WERI-Rb-1 (cell line): ENCODE measurements around the gene USP3.

Source experiments
- DNase-seq: peaks from one replicate; pipeline ENCODE4 v3.0.0-alpha.2; 2020
- H3K27ac ChIP-seq: fragments of 250-450 bp; sonication (Bioruptor Pico); 2 replicates; pipeline ENCODE4 v1.5.1; 2020; ENCODE audit warnings: mild to moderate bottlenecking, moderate library complexity
- H3K27me3 ChIP-seq: fragments of 250-450 bp; sonication (Bioruptor Pico); 2 replicates; pipeline ENCODE4 v1.5.1; 2021; ENCODE audit warnings: mild to moderate bottlenecking, low read depth, moderate library complexity; ENCODE audit not compliant: insufficient read depth, severe bottlenecking
- H3K36me3 ChIP-seq: fragments of 250-450 bp; sonication (Bioruptor Pico); 2 replicates; pipeline ENCODE4 v1.5.1; 2020; ENCODE audit warnings: mild to moderate bottlenecking, moderate library complexity
- H3K4me3 ChIP-seq: 2 replicates; pipeline ENCODE4 v1.5.1; 2011; ENCODE audit warnings: low read depth, mild to moderate bottlenecking, control low read depth, low read length
- H3K9me3 ChIP-seq: fragments of 250-450 bp; sonication (Bioruptor Pico); 2 replicates; pipeline ENCODE4 v1.5.1; 2021; ENCODE audit warnings: mild to moderate bottlenecking, moderate library complexity; ENCODE audit not compliant: severe bottlenecking
- TF ChIP-seq, protein P1 (sequence below): IDR thresholded peaks from 2 replicates; pipeline ENCODE4 v1.5.1; 2011; ENCODE audit warnings: low read depth, mild to moderate bottlenecking, control low read depth, inconsistent platforms, low read length

Gene USP3

DNA sequence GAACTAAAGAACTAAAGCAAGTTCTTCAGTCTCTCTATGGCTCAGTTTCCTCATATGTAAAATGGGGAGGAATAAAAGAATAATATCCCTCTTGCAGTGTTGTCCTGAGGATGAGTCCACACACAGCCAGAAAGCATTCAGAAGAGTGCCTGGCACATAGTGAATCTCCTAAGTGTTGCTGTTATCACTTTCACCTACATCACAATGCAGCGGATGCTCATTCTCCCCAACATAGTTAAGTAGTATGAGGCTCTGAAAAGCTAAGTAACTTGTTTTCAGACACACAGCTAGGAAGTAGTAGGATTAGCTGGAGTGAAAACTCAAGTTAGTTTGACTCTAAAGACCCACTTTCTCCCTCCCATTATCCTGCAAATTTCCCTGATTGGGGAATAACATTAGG lies 9.1 kb upstream of the USP3 start:
- no peaks in the 10 kb centered on the region for H3K9me3 ChIP-seq
- peak; percentile 25 for DNase-seq
- H3K4me3 ChIP-seq: no peak overlapping the region
- H3K36me3 ChIP-seq: no peaks in the 10 kb centered on the region
- TF ChIP-seq, protein P1, sequence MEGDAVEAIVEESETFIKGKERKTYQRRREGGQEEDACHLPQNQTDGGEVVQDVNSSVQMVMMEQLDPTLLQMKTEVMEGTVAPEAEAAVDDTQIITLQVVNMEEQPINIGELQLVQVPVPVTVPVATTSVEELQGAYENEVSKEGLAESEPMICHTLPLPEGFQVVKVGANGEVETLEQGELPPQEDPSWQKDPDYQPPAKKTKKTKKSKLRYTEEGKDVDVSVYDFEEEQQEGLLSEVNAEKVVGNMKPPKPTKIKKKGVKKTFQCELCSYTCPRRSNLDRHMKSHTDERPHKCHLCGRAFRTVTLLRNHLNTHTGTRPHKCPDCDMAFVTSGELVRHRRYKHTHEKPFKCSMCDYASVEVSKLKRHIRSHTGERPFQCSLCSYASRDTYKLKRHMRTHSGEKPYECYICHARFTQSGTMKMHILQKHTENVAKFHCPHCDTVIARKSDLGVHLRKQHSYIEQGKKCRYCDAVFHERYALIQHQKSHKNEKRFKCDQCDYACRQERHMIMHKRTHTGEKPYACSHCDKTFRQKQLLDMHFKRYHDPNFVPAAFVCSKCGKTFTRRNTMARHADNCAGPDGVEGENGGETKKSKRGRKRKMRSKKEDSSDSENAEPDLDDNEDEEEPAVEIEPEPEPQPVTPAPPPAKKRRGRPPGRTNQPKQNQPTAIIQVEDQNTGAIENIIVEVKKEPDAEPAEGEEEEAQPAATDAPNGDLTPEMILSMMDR: no peak
- peak overlapping the region; percentile 70 for H3K27ac ChIP-seq
- H3K27me3 ChIP-seq: no peaks in the 10 kb centered on the region

DNA sequence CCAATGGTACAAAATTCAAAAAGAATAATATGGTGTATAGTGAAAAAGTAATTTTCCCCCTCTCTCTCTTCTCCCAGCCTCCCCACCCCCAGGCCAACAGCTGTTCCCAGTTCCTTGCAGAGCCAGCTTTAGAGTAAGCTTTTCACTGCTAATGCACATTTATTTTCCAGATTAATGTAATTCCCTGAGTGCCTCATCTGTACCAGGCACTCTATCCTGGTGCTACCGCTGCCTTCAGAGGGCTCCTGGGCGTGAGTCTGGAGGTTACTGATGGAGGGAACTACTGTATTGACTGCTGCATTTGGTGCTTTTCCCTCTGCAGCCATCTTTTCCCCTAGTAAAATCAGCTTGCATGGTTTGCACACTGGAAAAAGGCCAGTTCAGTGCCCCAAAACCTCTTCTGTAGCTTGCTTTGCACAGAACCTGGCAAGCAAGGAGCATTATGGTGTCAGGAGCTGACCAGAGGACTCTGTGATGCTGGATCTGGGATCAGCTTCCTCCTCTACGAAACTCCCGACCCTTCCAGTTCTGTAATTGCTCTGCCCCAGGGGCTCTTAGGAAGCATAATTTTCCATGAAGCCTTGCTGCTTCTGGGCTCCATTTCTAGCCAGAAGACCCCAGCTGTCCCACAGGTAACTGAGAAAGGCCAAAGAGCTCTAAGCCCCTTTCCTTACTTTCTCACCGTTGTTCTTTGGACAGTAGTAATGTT lies 8.5 kb upstream of the USP3 start:
- H3K4me3 ChIP-seq: peak overlapping the region; percentile 4; the same call in 1 of the 2 replicates
- H3K27me3 ChIP-seq: no peaks in the 10 kb centered on the region
- DNase-seq: peak; percentile 87
- H3K36me3 ChIP-seq: no peaks in the 10 kb centered on the region
- TF ChIP-seq, protein P1: no peak
- no peaks in the 10 kb centered on the region for H3K9me3 ChIP-seq
- peak overlapping the region; percentile 74 for H3K27ac ChIP-seq

DNA sequence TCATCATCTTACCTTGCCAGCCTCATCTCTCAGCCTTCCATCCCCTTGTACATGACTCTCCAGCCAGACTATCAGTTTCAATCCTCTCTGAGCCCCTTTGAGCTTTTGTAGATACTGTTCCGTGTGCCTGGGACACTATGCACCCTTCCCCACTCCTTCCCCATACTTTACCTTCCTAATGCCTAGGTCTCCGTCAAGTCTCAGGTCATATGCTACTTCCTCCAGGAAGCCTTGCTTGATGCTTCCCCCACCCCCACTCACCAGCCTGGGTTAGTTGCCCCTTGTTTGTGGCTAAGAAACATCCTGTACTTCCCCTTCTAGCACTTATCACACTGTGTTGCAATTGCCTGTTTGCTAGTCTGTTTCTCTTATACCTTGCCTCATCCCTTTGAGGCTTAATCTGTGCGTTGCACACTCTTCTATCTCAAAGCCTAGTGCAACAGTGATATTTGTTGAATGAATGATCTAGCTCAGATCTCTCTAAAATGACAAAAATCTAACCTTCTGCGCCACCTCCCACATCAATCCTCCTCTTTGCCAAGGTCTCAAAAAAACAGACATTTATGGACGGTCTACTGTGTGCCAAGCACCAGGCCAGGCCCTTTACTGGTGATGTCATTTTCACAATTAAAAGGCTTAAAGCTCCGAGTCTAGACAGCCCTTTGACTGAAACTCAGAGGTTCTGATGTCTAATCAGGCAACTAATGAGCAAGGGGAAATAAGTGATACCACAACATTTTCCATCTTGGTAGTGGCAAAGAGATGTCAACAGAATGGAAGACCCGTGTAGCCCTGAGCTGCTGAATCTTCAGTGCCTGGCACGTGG lies 6.5 kb upstream of the USP3 start:
- Histone ChIP-seq H3K36me3 (no peaks in the 10 kb centered on the region), H3K27ac (no peak overlapping the region), H3K4me3 (no peak overlapping the region), H3K27me3 (no peaks in the 10 kb centered on the region), H3K9me3 (no peaks in the 10 kb centered on the region)
- DNase-seq: no peak
- TF ChIP-seq, protein P1: no peak

DNA sequence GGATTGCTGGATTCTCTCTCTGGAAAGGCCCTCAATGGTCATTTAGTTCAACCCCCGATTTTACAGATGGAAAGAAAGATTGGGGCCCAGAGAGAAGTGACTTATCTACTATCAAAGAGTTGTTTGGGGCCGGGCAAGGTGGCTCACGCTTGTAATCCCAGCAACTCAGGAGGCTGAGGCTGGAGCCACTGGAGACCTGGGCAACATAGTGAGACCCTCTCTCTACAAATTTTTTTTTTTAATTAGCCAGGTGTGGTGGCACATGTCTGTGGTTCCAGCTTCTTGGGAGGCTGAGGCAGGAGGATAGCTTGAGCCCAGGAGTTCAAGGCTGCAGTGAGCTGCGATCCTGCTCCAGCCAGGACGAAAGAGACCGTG lies 5.2 kb upstream of the USP3 start:
- Histone ChIP-seq H3K4me3 (no peak overlapping the region), H3K9me3 (no peaks in the 10 kb centered on the region), H3K27me3 (no peaks in the 10 kb centered on the region), H3K36me3 (no peaks in the 10 kb centered on the region), H3K27ac (no peak overlapping the region)
- TF ChIP-seq, protein P1: no peak
- no peak for DNase-seq

DNA sequence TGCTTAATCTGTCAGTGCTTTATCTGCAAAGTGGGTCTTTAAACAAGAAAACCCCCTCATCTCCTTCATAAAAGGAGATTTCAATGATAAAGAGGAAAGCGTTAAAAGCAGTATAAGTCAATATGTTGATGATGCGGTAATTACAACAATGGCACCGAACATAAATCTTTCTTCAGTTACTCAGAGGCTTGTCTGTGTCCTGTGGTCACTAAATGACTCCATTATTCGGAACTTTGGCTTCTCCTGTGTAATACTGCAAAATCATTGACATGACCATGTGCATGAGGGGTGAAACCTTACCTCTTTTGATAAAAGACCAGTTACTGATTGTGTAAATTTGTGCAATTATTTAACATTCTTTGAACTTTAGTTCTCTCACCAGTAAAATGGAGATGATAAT lies 4.8 kb upstream of the USP3 start:
- no peak for DNase-seq
- no peak overlapping the region for H3K4me3 ChIP-seq
- H3K27ac ChIP-seq: no peak overlapping the region
- no peaks in the 10 kb centered on the region for H3K27me3 ChIP-seq
- H3K36me3 ChIP-seq: peaks cover 2% of the 10 kb centered on the region; the same call in 1 of the 2 replicates
- H3K9me3 ChIP-seq: no peaks in the 10 kb centered on the region
- TF ChIP-seq, protein P1: no peak
